Effector memory CD4-positive, alpha-beta T cell (primary cell): ENCODE measurements around the gene MYO16.

Experiments used
- DNase-seq, 3 donors: peaks; one replicate each; pipeline ENCODE4 v3.0.0-alpha.2; 2020
- H3K27ac ChIP-seq: 2 replicates; pipeline ENCODE4 v1.7.0; 2013; ENCODE audit warnings: mild to moderate bottlenecking, low read length, moderate library complexity; ENCODE audit not compliant: insufficient read depth, poor library complexity, severe bottlenecking
- H3K27me3 ChIP-seq: replicated peaks from 2 replicates; pipeline ENCODE4 v1.7.0; 2013; ENCODE audit warnings: mild to moderate bottlenecking, low read length; ENCODE audit not compliant: insufficient read depth, control insufficient read depth, poor library complexity, severe bottlenecking
- H3K36me3 ChIP-seq: 2 replicates; pipeline ENCODE4 v1.7.0; 2013; ENCODE audit warnings: mild to moderate bottlenecking, low read length, moderate library complexity; ENCODE audit not compliant: control insufficient read depth, insufficient read depth
- H3K4me1 ChIP-seq: 2 replicates; pipeline ENCODE4 v1.7.0; 2013; ENCODE audit warnings: low read length, mild to moderate bottlenecking; ENCODE audit not compliant: control insufficient read depth, insufficient read depth, poor library complexity, severe bottlenecking
- H3K4me3 ChIP-seq: 2 replicates; pipeline ENCODE4 v1.7.0; 2013; ENCODE audit warnings: low read length, low read depth, mild to moderate bottlenecking; ENCODE audit not compliant: insufficient read depth, poor library complexity, severe bottlenecking
- H3K9me3 ChIP-seq: 2 replicates; pipeline ENCODE4 v1.7.0; 2013; ENCODE audit warnings: mild to moderate bottlenecking, low read length, moderate library complexity; ENCODE audit not compliant: control insufficient read depth

Gene MYO16

GRCh38 chr13:108933061-108933460 lies 303.6 kb downstream of the MYO16 start:
- DNase-seq = no peak
- Histone ChIP-seq H3K27me3 (no peaks in the 10 kb centered on the region), H3K36me3 (no peaks in the 10 kb centered on the region), H3K9me3 (no peaks in the 10 kb centered on the region), H3K4me3 (no peak overlapping the region), H3K27ac (no peak overlapping the region), H3K4me1 (no peaks in the 10 kb centered on the region)

- no peaks in the 10 kb centered on the region for H3K4me1 ChIP-seq
- DNase-seq = no peak
- no peaks in the 10 kb centered on the region for H3K36me3 ChIP-seq
- H3K9me3 ChIP-seq = no peaks in the 10 kb centered on the region
- H3K27me3 ChIP-seq = no peaks in the 10 kb centered on the region
- H3K27ac ChIP-seq = no peak overlapping the region
- H3K4me3 ChIP-seq = no peak overlapping the region
Measured at GRCh38 chr13:108938155-108938554, 308.7 kb downstream of the MYO16 start.

- no peak for DNase-seq
- Histone ChIP-seq H3K27ac (no peak overlapping the region), H3K9me3 (no peaks in the 10 kb centered on the region), H3K27me3 (no peaks in the 10 kb centered on the region), H3K36me3 (no peaks in the 10 kb centered on the region), H3K4me1 (no peaks in the 10 kb centered on the region), H3K4me3 (no peak overlapping the region)
Measured at GRCh38 chr13:108940121-108940520, 310.7 kb downstream of the MYO16 start.

- no peak for DNase-seq
Measured at GRCh38 chr13:108943842-108944241, 314.4 kb downstream of the MYO16 start.

GRCh38 chr13:108944760-108945159 lies 315.3 kb downstream of the MYO16 start:
- Histone ChIP-seq H3K9me3 (no peaks in the 10 kb centered on the region), H3K27me3 (no peaks in the 10 kb centered on the region), H3K4me1 (no peaks in the 10 kb centered on the region), H3K4me3 (no peak overlapping the region), H3K36me3 (no peaks in the 10 kb centered on the region), H3K27ac (no peak overlapping the region)
- DNase-seq = no peak

More at GRCh38 chr13:108943842-108944241, 314.4 kb downstream of the MYO16 start:
- no peaks in the 10 kb centered on the region for H3K27me3 ChIP-seq
- H3K9me3 ChIP-seq = no peaks in the 10 kb centered on the region
- no peak overlapping the region for H3K4me3 ChIP-seq
- H3K27ac ChIP-seq = no peak overlapping the region
- H3K4me1 ChIP-seq = no peaks in the 10 kb centered on the region
- H3K36me3 ChIP-seq = no peaks in the 10 kb centered on the region

GRCh38 chr13:108947551-108948030 lies 318.2 kb downstream of the MYO16 start:
- DNase-seq = no peak
- H3K4me3 ChIP-seq = no peak overlapping the region
- H3K4me1 ChIP-seq = no peaks in the 10 kb centered on the region
- no peaks in the 10 kb centered on the region for H3K9me3 ChIP-seq
- no peaks in the 10 kb centered on the region for H3K36me3 ChIP-seq
- no peaks in the 10 kb centered on the region for H3K27me3 ChIP-seq
- no peak overlapping the region for H3K27ac ChIP-seq

- no peak overlapping the region for H3K4me3 ChIP-seq
- no peaks in the 10 kb centered on the region for H3K4me1 ChIP-seq
- H3K36me3 ChIP-seq = no peaks in the 10 kb centered on the region
- H3K27ac ChIP-seq = no peak overlapping the region
- DNase-seq = no peak
- no peaks in the 10 kb centered on the region for H3K9me3 ChIP-seq
- no peaks in the 10 kb centered on the region for H3K27me3 ChIP-seq
Measured at GRCh38 chr13:108948251-108948671, 318.9 kb downstream of the MYO16 start.

- Histone ChIP-seq H3K27ac (no peak overlapping the region), H3K9me3 (no peaks in the 10 kb centered on the region), H3K4me3 (no peak overlapping the region), H3K36me3 (no peaks in the 10 kb centered on the region), H3K4me1 (no peaks in the 10 kb centered on the region), H3K27me3 (no peaks in the 10 kb centered on the region)
- no peak for DNase-seq
Measured at GRCh38 chr13:108950333-108951010, 321.1 kb downstream of the MYO16 start.

GRCh38 chr13:108955741-108956140 lies 326.3 kb downstream of the MYO16 start:
- H3K36me3 ChIP-seq = no peaks in the 10 kb centered on the region
- H3K27me3 ChIP-seq = no peaks in the 10 kb centered on the region
- H3K27ac ChIP-seq = no peak overlapping the region
- no peak overlapping the region for H3K4me3 ChIP-seq
- H3K9me3 ChIP-seq = no peaks in the 10 kb centered on the region
- DNase-seq = no peak
- H3K4me1 ChIP-seq = no peaks in the 10 kb centered on the region

- Histone ChIP-seq H3K4me3 (no peak overlapping the region), H3K27me3 (no peaks in the 10 kb centered on the region), H3K9me3 (no peaks in the 10 kb centered on the region), H3K4me1 (no peaks in the 10 kb centered on the region), H3K36me3 (no peaks in the 10 kb centered on the region), H3K27ac (no peak overlapping the region)
- DNase-seq = no peak
Measured at GRCh38 chr13:108957369-108958012, 328.1 kb downstream of the MYO16 start.
